Measurements from ENCODE around the gene CMTM4. TPM values are rescaled to one million over a fixed set of nuclear protein-coding genes. Genes with fewer than 3 reads are reported as not detected.
A peak's percentile ranks its signal among the peaks of the same experiment; 100 is the strongest.

The CMTM4 gene
- polyA plus RNA-seq, 1 of the 3 experiments (the other 2 are of a cell fraction), result 21.7 TPM

DNA sequence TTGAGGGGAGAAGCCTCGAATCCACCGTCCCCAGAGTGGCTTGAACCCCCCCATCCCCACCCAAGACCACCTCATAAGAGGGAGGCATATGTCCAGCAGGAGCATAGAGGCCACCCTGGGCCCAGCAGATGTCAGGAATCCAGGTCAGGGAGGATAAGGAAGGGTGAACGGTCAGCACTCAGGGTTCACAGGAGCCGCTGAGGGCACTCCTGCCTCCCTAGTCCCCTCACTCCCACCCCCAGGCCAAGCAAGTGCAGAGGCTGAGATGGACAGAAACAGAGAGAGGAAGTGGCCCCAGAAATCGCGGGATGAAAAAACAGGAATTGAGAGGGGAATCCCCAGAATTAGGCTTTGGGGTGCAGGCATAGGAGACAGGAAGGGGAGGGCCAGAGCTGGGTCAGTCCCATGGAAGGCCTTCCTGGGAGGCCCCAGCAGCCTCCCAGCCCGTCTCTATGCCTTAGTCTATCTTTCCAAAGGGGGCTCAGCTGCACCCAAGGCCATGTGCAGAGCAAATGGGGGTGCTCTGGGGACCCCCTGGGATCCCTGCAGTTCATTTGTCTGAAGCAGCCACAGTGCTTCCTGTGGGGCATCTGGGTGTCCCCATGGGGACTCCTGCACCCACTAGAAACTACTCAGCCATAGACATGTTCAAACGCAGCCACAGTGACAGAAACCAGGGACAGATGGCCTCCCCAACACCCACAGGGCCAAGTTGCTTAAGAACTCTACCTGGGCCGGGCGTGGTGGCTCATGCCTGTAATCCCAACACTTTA lies 90.4 kb downstream of the CMTM4 start:
- Histone ChIP-seq H3K9ac (peak overlapping the region; percentile 94), H3K9me3 (no peaks in the 10 kb centered on the region), H3K36me3 (replicated peaks in 1 of 2; ENCODE audit: control insufficient read depth in 1 of 2, insufficient read depth in 2 of 2, low read length in 1 of 2) (peaks cover 17% of the 10 kb centered on the region in 2 experiments), H3K4me2 (peak overlapping the region; percentile 96), H3K27ac (ENCODE audit: low read depth in 2 of 2, low read length in 1 of 2) (peak overlapping the region in 1 of 2 experiments; percentile 64; a peak in 2 of 4 replicates), H4K20me1 (ENCODE audit: insufficient read depth) (peaks cover 24% of the 10 kb centered on the region; the same call in 1 of the 2 replicates), H3K4me1 (ENCODE audit: control insufficient read depth in 1 of 2, insufficient read depth in 2 of 2, low read depth in 1 of 2, low read length in 1 of 2) (peaks cover 8 to 19% of the 10 kb centered on the region in 2 experiments; a peak in 3 of 4 replicates), H2AFZ (ENCODE audit: low read depth) (no peak overlapping the region), H3K79me2 (ENCODE audit: insufficient read depth) (peaks cover 58% of the 10 kb centered on the region), H3K9me2 (no peaks in the 10 kb centered on the region), H3K27me3 (ENCODE audit: insufficient read depth) (no peaks in the 10 kb centered on the region), H3F3A (replicated peaks; ENCODE audit: insufficient read depth) (peaks cover 16% of the 10 kb centered on the region), H3K4me3 (ENCODE audit: low read depth in 2 of 2, low read length in 1 of 2) (peak overlapping the region; percentile 67 to 81)
- ChIA-PET CTCF (interaction anchor here (0.6 to 6.5 kb wide), 7 partner anchors 18 to 262 kb away, joined by 3 to 68 read pairs (median 10); no protein-coding TSS in a partner anchor), POLR2A (no interaction called here)
- TF ChIP-seq EP300 (IDR thresholded peaks at IDR 0.05; ENCODE audit: borderline replicate concordance in 1 of 2, low read depth in 1 of 2, low read length in 1 of 2) (no peak), FOXJ3 (CRISPR knock-in tag; IDR thresholded peaks at IDR 0.05) (no peak), TEAD4 (IDR thresholded peaks at IDR 0.05; ENCODE audit: borderline replicate concordance, insufficient read depth) (no peak), YY1 (IDR thresholded peaks at IDR 0.05; ENCODE audit: low read depth) (no peak), RFX5 (IDR thresholded peaks at IDR 0.05; ENCODE audit: low read length) (no peak), EZH2phosphoT487 (IDR thresholded peaks at IDR 0.05; ENCODE audit: borderline replicate concordance, low read depth) (no peak)
- TF ChIP-seq, protein P1, sequence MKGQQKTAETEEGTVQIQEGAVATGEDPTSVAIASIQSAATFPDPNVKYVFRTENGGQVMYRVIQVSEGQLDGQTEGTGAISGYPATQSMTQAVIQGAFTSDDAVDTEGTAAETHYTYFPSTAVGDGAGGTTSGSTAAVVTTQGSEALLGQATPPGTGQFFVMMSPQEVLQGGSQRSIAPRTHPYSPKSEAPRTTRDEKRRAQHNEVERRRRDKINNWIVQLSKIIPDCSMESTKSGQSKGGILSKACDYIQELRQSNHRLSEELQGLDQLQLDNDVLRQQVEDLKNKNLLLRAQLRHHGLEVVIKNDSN (IDR thresholded peaks at IDR 0.05; ENCODE audit: borderline replicate concordance, low read depth), result no peak
- TF ChIP-seq, protein P2, sequence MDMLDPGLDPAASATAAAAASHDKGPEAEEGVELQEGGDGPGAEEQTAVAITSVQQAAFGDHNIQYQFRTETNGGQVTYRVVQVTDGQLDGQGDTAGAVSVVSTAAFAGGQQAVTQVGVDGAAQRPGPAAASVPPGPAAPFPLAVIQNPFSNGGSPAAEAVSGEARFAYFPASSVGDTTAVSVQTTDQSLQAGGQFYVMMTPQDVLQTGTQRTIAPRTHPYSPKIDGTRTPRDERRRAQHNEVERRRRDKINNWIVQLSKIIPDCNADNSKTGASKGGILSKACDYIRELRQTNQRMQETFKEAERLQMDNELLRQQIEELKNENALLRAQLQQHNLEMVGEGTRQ (IDR thresholded peaks at IDR 0.05; ENCODE audit: borderline replicate concordance, low read depth, low read length), result no peak
- WGBS (ENCODE audit: low lambda C conversion rate), result 82% methylated on average over 9 of the region's 10 CpGs
- DNase-seq, result no peak

DNA sequence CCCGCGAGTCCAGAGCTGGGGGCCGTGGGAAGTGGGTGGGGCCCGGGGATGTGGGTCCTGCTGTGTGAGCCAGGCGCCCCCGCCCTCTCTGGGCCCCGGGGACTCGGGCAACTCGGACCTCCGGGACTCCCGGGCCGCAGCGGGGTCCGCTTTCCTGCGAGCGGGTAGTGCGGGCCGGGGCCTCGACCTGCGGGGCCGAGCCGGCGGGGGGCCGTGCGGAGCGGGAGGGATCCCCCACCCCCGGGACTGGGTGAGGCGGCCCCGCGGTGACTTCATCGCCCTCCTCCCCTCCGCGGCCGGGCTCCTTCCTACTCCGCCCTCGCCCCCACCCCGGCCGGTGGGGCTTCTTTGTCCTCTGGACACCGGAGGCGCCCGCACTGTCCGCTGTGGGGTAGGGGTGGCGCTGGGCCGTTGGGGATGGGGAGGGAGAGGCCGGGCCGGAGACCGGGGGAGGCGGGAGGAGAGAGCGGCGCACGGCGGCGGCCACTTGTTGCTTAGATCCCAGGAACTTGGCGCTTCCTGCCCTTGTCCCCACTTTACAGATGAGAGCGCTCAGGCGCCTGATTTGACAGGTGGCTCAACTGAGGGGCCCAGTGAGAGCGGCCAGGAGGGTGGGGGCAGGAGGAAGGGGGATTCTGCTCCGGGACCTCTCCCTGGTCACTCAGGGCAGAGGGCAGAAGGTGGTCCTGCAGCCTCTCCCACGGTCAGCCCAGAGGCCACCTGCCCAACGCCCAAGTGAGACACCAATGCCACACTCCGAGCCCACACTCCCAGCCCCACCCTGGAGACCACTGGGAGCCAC lies 91.2 kb downstream of the CMTM4 start:
- H3K4me2 ChIP-seq, result peak overlapping the region; percentile 96
- H3K4me1 ChIP-seq (ENCODE audit: control insufficient read depth in 1 of 2, insufficient read depth in 2 of 2, low read depth in 1 of 2, low read length in 1 of 2), result peaks cover 8 to 22% of the 10 kb centered on the region in 2 experiments; a peak in 3 of 4 replicates
- peak overlapping the region; percentile 94 for H3K9ac ChIP-seq
- 0 out of 2 replicates have a peak overlapping the region, but pooled peaks have one; percentile 32 for H2AFZ ChIP-seq (ENCODE audit: low read depth)
- no peaks in the 10 kb centered on the region for H3K9me3 ChIP-seq
- H3K27ac ChIP-seq (ENCODE audit: low read depth in 2 of 2, low read length in 1 of 2), result peak overlapping the region; percentile 64 to 68; a peak in 3 of 4 replicates
- peak; percentile 80 for DNase-seq
- POLR2A ChIA-PET, result no interaction called here
- no peaks in the 10 kb centered on the region for H3K9me2 ChIP-seq
- H3F3A ChIP-seq (replicated peaks; ENCODE audit: insufficient read depth), result peaks cover 16% of the 10 kb centered on the region
- no peaks in the 10 kb centered on the region for H3K27me3 ChIP-seq (ENCODE audit: insufficient read depth)
- WGBS (ENCODE audit: low lambda C conversion rate), result 7% methylated on average over 8 of the region's 61 CpGs
- peaks cover 11 to 12% of the 10 kb centered on the region in 2 experiments for H3K36me3 ChIP-seq (replicated peaks in 1 of 2; ENCODE audit: control insufficient read depth in 1 of 2, insufficient read depth in 2 of 2, low read length in 1 of 2)
- peak overlapping the region; percentile 67 to 81 for H3K4me3 ChIP-seq (ENCODE audit: low read depth in 2 of 2, low read length in 1 of 2)
- H3K79me2 ChIP-seq (ENCODE audit: insufficient read depth), result peaks cover 56% of the 10 kb centered on the region
- CTCF ChIA-PET, result interaction anchor here (0.6 to 3.3 kb wide), 7 partner anchors 9 to 347 kb away, joined by 3 to 19 read pairs (median 6); no protein-coding TSS in a partner anchor
- peaks cover 24% of the 10 kb centered on the region; the same call in 1 of the 2 replicates for H4K20me1 ChIP-seq (ENCODE audit: insufficient read depth)
- TF ChIP-seq FOSL2 (IDR thresholded peaks at IDR 0.05; ENCODE audit: borderline replicate concordance, low read depth), result no peak
- TF ChIP-seq, protein P3, sequence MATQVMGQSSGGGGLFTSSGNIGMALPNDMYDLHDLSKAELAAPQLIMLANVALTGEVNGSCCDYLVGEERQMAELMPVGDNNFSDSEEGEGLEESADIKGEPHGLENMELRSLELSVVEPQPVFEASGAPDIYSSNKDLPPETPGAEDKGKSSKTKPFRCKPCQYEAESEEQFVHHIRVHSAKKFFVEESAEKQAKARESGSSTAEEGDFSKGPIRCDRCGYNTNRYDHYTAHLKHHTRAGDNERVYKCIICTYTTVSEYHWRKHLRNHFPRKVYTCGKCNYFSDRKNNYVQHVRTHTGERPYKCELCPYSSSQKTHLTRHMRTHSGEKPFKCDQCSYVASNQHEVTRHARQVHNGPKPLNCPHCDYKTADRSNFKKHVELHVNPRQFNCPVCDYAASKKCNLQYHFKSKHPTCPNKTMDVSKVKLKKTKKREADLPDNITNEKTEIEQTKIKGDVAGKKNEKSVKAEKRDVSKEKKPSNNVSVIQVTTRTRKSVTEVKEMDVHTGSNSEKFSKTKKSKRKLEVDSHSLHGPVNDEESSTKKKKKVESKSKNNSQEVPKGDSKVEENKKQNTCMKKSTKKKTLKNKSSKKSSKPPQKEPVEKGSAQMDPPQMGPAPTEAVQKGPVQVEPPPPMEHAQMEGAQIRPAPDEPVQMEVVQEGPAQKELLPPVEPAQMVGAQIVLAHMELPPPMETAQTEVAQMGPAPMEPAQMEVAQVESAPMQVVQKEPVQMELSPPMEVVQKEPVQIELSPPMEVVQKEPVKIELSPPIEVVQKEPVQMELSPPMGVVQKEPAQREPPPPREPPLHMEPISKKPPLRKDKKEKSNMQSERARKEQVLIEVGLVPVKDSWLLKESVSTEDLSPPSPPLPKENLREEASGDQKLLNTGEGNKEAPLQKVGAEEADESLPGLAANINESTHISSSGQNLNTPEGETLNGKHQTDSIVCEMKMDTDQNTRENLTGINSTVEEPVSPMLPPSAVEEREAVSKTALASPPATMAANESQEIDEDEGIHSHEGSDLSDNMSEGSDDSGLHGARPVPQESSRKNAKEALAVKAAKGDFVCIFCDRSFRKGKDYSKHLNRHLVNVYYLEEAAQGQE (IDR thresholded peaks at IDR 0.05; ENCODE audit: low read depth, low read length), result no peak
- TF ChIP-seq EP300 (IDR thresholded peaks at IDR 0.05; ENCODE audit: borderline replicate concordance in 1 of 2, low read depth in 1 of 2, low read length in 1 of 2), result no peak
- TF ChIP-seq NFIC (IDR thresholded peaks at IDR 0.05; ENCODE audit: borderline replicate concordance), result no peak
- no peak for TF ChIP-seq YY1 (IDR thresholded peaks at IDR 0.05; ENCODE audit: low read depth)
- TF ChIP-seq SMC3 (IDR thresholded peaks at IDR 0.05; ENCODE audit: low read depth, low read length), result no peak
- TF ChIP-seq, protein P4, sequence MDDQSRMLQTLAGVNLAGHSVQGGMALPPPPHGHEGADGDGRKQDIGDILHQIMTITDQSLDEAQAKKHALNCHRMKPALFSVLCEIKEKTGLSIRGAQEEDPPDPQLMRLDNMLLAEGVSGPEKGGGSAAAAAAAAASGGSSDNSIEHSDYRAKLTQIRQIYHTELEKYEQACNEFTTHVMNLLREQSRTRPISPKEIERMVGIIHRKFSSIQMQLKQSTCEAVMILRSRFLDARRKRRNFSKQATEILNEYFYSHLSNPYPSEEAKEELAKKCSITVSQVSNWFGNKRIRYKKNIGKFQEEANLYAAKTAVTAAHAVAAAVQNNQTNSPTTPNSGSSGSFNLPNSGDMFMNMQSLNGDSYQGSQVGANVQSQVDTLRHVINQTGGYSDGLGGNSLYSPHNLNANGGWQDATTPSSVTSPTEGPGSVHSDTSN (IDR thresholded peaks at IDR 0.05), result no peak
- no peak for TF ChIP-seq POLR2AphosphoS5 (IDR thresholded peaks at IDR 0.05; ENCODE audit: low read depth, low read length)
- TF ChIP-seq ELF1 (IDR thresholded peaks at IDR 0.05), result 0 out of 2 replicates have a peak, but pooled peaks have one; percentile 37
- TF ChIP-seq EZH2phosphoT487 (IDR thresholded peaks at IDR 0.05; ENCODE audit: borderline replicate concordance, low read depth), result no peak
- no peak for TF ChIP-seq RAD21 (IDR thresholded peaks at IDR 0.05; ENCODE audit: low read length)
